OCI-LY7 (cell line): ENCODE measurements around the gene GDI1. TPM values are rescaled to one million over a fixed set of nuclear protein-coding genes. Genes with fewer than 3 reads are reported as not detected.

Source experiments
- BruUV-seq: library from RNA; stranded (reverse); fragments of 400-500 nt; replicated peaks from 2 replicates; lab custom pipeline; 2021; lab: Mats Ljungman, UMichigan
- CTCF ChIA-PET: fragments of 300-600 bp; sonication (Branson Sonifier 250); formaldehyde crosslinking; loops from one replicate; lab custom pipeline; 2022; ENCODE audit warnings: antibody characterized with exemption; ENCODE audit not compliant: unreplicated experiment; lab: Charles Lee
- POLR2A ChIA-PET: fragments of 300-600 bp; sonication (Branson Sonifier 250); formaldehyde crosslinking; loops from one replicate; lab custom pipeline; 2022; ENCODE audit warnings: antibody characterized with exemption; lab: Charles Lee
- DNase-seq: peaks from one replicate; pipeline ENCODE4 v3.0.0-alpha.2; 2015; ENCODE audit warnings: low spot score
- H2AFZ ChIP-seq: fragments of 200-600 bp; sonication (generic), shearing (Covaris generic); 2 replicates; pipeline ENCODE4 v1.6.1; 2014; ENCODE audit warnings: mild to moderate bottlenecking, antibody characterized with exemption, low read length, moderate library complexity
- H3K27ac ChIP-seq: fragments of 200-600 bp; sonication (generic); 2 replicates; pipeline ENCODE4 v1.5.1; 2014; ENCODE audit warnings: mixed run types, low read depth, mild to moderate bottlenecking, moderate library complexity, low read length, inconsistent platforms; ENCODE audit not compliant: poor library complexity, severe bottlenecking
- H3K36me3 ChIP-seq: fragments of 200-600 bp; sonication (generic); 2 replicates; pipeline ENCODE4 v1.6.1; 2014; ENCODE audit warnings: mild to moderate bottlenecking, antibody characterized with exemption, low read length, moderate library complexity, mixed read lengths; ENCODE audit not compliant: insufficient read depth
- H3K4me1 ChIP-seq: fragments of 200-600 bp; sonication (generic); 2 replicates; pipeline ENCODE4 v1.5.1; 2014; ENCODE audit warnings: mild to moderate bottlenecking, low read length; ENCODE audit not compliant: insufficient read depth, poor library complexity, severe bottlenecking
- H3K4me2 ChIP-seq: fragments of 200-600 bp; sonication (generic); 2 replicates; pipeline ENCODE4 v1.6.1; 2014; ENCODE audit warnings: mild to moderate bottlenecking, low read length
- H3K4me3 ChIP-seq: fragments of 200-600 bp; sonication (generic); 2 replicates; pipeline ENCODE4 v1.5.1; 2014; ENCODE audit warnings: mild to moderate bottlenecking, low read depth, low read length; ENCODE audit not compliant: poor library complexity, severe bottlenecking
- H3K79me2 ChIP-seq: fragments of 200-600 bp; sonication (generic); 2 replicates; pipeline ENCODE4 v1.6.1; 2016; ENCODE audit warnings: low read depth, mild to moderate bottlenecking, low read length, moderate library complexity, mixed read lengths; ENCODE audit not compliant: insufficient read depth
- H3K9me2 ChIP-seq: fragments of 200-600 bp; sonication (generic); 2 replicates; pipeline ENCODE4 v1.6.1; 2016; ENCODE audit warnings: mild to moderate bottlenecking, low read length, mixed read lengths; ENCODE audit not compliant: insufficient read depth
- H3K9me3 ChIP-seq: fragments of 200-600 bp; sonication (generic); 2 replicates; pipeline ENCODE4 v1.6.1; 2014; ENCODE audit warnings: mild to moderate bottlenecking, mixed run types, low read length, mixed read lengths
- H4K20me1 ChIP-seq: fragments of 200-600 bp; sonication (generic); 2 replicates; pipeline ENCODE4 v1.6.1; 2014; ENCODE audit warnings: mild to moderate bottlenecking, antibody characterized with exemption, low read length, moderate library complexity, mixed read lengths; ENCODE audit not compliant: insufficient read depth
- CTCF ChIP-seq: fragments of 200-600 bp; sonication (generic); conservative IDR thresholded peaks from 2 replicates; pipeline ENCODE4 v1.5.1; 2014; ENCODE audit warnings: mild to moderate bottlenecking, antibody characterized with exemption, low read length, moderate library complexity, mixed read lengths
- EZH2phosphoT487 ChIP-seq: fragments of 200-600 bp; sonication (generic); IDR thresholded peaks from 2 replicates; pipeline ENCODE4 v1.6.1; 2018; ENCODE audit warnings: low read depth, borderline replicate concordance, mild to moderate bottlenecking, mixed run types, antibody characterized with exemption, low read length, moderate library complexity, mixed read lengths
- intact Hi-C: fragments of 100-400 bp; cut with micrococcal nuclease; formaldehyde crosslinking; loops from one replicate; pipeline ENCODE4 v1.10.0; 2022; ENCODE audit not compliant: unreplicated experiment
- total RNA-seq, 2 experiments: library from RNA; depleted of rRNA in 1 of 2; stranded (reverse); fragments of >200 nt in 1 of 2; shearing (Covaris generic) in 1 of 2; gene quantifications; 2 replicates each; pipeline ENCODE4 v1.2.3, GENCODE V29; 2014 to 2022

Gene GDI1
- total RNA-seq, 2 experiments from 2014 or later = 76.6 to 103 TPM

DNA sequence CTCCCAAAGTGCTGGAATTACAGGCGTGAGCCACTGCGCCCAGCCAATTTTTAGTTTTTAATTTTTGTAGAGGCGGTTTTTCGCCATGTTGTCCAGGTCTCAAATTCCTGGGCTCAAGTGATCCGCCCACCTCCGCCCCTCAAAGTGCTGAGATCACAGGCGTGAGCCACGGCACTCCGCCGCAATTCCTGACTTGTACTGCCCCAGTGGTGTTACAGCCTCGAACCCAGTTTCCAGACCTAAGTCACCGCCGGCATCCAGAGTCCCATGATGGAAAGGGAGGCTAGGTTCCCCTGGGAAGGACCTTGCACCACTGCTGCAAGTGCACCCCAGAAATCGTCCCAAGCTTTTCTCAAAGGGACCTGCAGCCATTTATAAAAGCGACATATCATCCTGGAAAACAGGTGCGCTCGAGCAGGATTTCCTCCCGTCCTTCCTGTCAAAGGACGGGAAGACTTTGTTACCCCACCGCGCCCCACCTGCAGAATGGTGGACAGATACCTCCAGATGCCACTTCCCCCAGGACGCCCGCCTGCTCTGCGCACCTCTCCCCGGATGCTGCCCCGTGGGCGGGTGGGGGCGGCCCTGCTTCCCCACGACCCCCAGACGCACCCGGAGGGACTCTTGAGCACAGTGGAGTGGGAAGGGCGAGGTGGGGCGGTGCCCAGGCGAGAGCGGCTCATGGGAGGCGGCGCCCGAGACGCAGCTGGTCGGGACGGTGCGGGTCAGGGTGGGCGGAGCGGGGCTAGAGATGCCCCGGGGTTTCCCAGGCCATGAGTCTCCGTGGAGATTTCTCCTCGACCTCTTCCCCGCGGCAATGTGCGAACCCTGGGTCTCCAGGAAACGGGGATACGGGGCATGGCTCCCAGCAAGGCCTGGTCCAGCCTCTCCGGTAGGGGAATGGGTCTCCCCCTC lies 39.7 kb upstream of the GDI1 start:
- POLR2A ChIA-PET = interaction anchor here (0.7 to 1.5 kb wide), 2 partner anchors 71 to 77 kb away, joined by 3 read pairs; no protein-coding TSS in a partner anchor
- H4K20me1 ChIP-seq = no peaks in the 10 kb centered on the region
- intact Hi-C loops = no loop called here
- no peak for TF ChIP-seq CTCF
- TF ChIP-seq EZH2phosphoT487 = no peak
- peaks cover 9% of the 10 kb centered on the region for H3K4me1 ChIP-seq
- H3K9me3 ChIP-seq = no peaks in the 10 kb centered on the region
- peak; percentile 61 for DNase-seq
- no peaks in the 10 kb centered on the region for H3K9me2 ChIP-seq
- peak overlapping the region; percentile 90 for H3K27ac ChIP-seq
- H2AFZ ChIP-seq = peak overlapping the region; percentile 60; the same call in 1 of the 2 replicates
- BruUV-seq = no TSS peak
- H3K4me3 ChIP-seq = peak overlapping the region; percentile 86
- H3K79me2 ChIP-seq = peaks cover 13% of the 10 kb centered on the region; the same call in 1 of the 2 replicates
- peaks cover 38% of the 10 kb centered on the region for H3K36me3 ChIP-seq
- CTCF ChIA-PET = no interaction called here
- H3K4me2 ChIP-seq = peak overlapping the region; percentile 89

- peak; percentile 95 for DNase-seq
- Histone ChIP-seq H3K36me3 (peaks cover 38% of the 10 kb centered on the region), H4K20me1 (no peaks in the 10 kb centered on the region), H3K9me3 (no peaks in the 10 kb centered on the region), H3K27ac (peak within 1 kb of the TSS; percentile 90), H3K4me1 (peaks cover 9% of the 10 kb centered on the region), H3K79me2 (peaks cover 13% of the 10 kb centered on the region; the same call in 1 of the 2 replicates), H3K9me2 (no peaks in the 10 kb centered on the region), H3K4me3 (peak within 1 kb of the TSS; percentile 86), H3K4me2 (peak within 1 kb of the TSS; percentile 98), H2AFZ (peak within 1 kb of the TSS; percentile 60; the same call in 1 of the 2 replicates)
- POLR2A ChIA-PET = interaction anchor here (1.2 to 1.5 kb wide), 3 partner anchors 14 to 129 kb away, joined by 3 read pairs; no protein-coding TSS in a partner anchor
- no peak for TF ChIP-seq EZH2phosphoT487
- CTCF ChIA-PET = no interaction called here
- TSS peak; percentile 85 for BruUV-seq
- intact Hi-C loops = no loop called here
Observed at GRCh38 chrX:154397888-154398667, 38.9 kb upstream of the GDI1 start, which contains the start of gene RPL10. TSS of gene RPL10 (plus strand) at chrX:154398377. CDS start at chrX:154398520, 143 bp downstream.
